HG02973 (cell line): ENCODE results near the gene OLIG1.

ENCODE experiments used
- ATAC-seq: cut with Tn5 transposase; IDR thresholded peaks from one replicate; pipeline ENCODE4 v1.9.1; 2021; ENCODE audit warnings: moderate library complexity; ENCODE audit not compliant: unreplicated experiment

OLIG1 gene

GRCh38 chr21:33030633-33031032 is 39.3 kb upstream of the OLIG1 start:
- ATAC-seq, result no peak

GRCh38 chr21:33031152-33031911 is 38.6 kb upstream of the OLIG1 start:
- ATAC-seq, result no peak

GRCh38 chr21:33032434-33033047 is 37.4 kb upstream of the OLIG1 start:
- ATAC-seq, result no peak

GRCh38 chr21:33033094-33033951 is 36.6 kb upstream of the OLIG1 start:
- no peak for ATAC-seq

- no peak for ATAC-seq
These were observed 36.0 kb upstream of the OLIG1 start for GRCh38 chr21:33033961-33034413.

- no peak for ATAC-seq
These were observed 34.8 kb upstream of the OLIG1 start for GRCh38 chr21:33035147-33035546.

- ATAC-seq, result no peak
These were observed 33.3 kb upstream of the OLIG1 start for GRCh38 chr21:33036430-33037162.

DNA sequence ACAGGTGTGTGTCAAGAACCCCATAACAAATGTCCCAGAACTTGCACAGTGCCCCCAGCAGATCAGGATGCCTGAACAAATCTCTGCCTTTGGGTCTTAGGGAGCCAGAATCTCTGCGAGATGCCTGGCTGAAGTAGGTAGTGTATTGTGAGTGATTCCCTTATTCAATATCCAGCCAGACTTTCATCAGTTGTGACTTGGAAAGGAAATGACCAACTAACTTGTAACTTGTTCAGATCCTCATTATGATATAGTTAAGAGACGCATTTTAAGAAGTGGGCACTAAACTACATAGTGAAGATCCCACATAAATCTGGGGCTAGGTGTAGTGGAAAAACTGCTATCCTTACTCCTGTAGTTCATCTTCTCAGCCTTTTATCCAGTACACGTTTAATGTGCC is 32.4 kb upstream of the OLIG1 start:
- ATAC-seq, result no peak

- no peak for ATAC-seq
These were observed 30.4 kb upstream of the OLIG1 start for GRCh38 chr21:33039536-33039935.

DNA sequence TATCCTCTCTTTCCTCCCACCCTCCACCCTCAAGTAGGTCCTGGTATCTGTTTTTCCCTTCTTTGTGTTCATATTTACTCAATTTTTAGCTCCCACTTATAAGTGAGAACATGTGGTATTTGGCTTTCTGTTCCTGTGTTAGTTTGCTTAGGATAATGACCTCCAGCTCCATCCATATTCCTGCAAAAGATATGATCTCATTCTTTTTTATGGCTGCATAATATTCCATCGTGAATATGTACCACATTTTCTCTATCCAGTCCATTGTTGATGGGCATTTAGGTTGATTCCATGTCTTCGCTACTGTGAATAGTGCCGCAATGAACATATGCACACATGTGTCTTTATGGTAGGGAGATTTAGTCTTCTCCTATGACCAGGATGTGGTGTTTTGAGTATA is 29.7 kb upstream of the OLIG1 start:
- ATAC-seq, result no peak

DNA sequence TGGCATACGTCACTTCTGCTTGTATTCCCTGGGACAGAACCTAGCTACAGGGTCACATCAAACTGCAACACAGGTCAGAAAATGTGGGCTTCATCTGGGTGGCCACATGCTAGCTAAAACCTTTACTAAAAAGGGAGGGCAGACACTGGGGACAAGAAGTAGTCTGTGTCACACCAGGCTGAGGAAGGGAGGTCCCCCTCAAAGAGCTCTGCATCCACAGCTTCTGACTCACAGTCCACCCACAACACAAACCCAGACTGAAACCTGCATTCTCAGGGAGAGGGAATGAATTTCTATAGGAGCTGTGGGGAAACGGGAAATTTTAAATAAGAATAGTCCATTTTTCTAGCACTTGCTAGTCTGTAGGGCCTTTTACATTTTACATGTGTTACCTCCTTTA is 28.0 kb upstream of the OLIG1 start:
- ATAC-seq, result no peak

GRCh38 chr21:33042812-33043211 is 27.1 kb upstream of the OLIG1 start:
- no peak for ATAC-seq

GRCh38 chr21:33046455-33046854 is 23.5 kb upstream of the OLIG1 start:
- ATAC-seq, result no peak

DNA sequence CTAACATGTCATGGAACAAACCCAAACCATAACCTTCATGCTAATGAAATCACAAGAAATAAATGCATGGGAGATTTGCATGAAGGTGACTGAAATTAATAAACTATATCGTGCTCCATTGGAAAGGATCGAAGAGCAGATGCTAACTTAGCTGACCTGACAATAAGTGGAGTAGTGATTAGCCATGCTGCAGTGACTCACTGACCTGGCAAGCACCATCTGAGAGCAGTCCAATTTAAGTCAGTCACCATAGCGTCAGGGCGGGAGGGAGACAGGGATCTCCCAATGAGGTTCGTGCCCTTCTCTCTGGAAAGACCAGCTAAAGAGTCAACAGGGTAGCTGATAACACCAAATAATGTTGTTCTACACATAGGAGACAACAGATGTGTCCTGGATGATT is 22.7 kb upstream of the OLIG1 start:
- no peak for ATAC-seq

- no peak for ATAC-seq
These were observed 18.0 kb upstream of the OLIG1 start for GRCh38 chr21:33051925-33052324.

- ATAC-seq, result no peak
These were observed 16.0 kb upstream of the OLIG1 start for GRCh38 chr21:33053951-33054350.

DNA sequence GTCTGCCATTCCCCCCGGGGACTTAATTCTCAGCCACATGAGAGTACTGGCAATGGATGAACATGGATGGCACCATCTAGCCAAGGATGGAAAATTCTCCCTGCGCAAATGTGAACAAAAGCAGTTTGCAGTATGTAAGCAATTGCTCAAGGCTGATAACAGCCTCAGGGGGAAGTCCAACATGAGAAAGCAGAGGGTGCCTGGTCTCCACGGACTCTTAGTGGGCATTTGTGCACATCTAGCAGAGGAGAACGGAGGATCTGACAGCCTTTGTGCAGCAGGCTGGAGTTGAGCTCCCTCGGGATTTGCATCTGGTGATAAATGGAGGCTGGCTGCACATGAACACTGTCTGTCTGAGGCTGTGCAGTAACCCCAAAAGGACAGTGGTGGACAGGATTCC is 13.9 kb upstream of the OLIG1 start:
- no peak for ATAC-seq

GRCh38 chr21:33057385-33057940 is 12.5 kb upstream of the OLIG1 start:
- ATAC-seq, result no peak

DNA sequence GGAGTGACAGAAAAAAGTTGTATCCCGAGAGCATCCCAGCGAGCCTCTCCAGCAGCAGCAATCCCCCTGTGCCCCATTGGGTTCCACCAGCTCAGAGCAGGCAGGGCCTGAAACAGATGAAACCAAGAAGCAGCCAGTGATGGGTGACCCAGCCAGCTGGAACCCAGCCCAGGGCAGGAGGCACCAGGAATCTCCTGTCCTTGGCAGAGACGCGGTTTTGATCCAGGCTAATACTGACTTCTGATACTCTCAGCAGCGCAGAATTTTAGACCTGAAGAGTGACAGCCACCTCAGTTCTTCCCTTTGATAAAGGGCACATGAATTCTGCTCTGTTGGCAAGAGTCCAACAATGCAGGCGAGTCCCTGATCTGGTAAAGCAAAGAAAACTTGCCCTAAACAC is 11.4 kb upstream of the OLIG1 start:
- no peak for ATAC-seq

DNA sequence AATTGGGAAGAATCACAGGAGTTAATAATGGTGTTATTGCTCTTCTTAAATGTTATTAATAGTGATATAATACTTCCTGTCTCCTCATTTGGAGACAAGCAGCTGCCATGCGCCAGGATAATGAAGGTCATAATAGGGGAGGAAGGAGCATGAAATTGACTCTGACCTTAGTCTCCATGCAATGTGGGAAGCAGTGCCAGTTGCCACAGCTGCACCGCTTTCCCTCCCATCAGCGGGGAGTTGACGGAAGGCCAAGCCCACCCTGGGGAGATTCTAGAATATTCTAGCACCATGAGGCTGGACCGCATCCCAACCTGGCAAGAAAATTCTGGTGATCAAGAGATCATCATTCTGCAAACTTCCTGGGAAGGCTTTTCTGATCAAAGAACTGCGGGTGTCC is 11.0 kb upstream of the OLIG1 start:
- no peak for ATAC-seq

DNA sequence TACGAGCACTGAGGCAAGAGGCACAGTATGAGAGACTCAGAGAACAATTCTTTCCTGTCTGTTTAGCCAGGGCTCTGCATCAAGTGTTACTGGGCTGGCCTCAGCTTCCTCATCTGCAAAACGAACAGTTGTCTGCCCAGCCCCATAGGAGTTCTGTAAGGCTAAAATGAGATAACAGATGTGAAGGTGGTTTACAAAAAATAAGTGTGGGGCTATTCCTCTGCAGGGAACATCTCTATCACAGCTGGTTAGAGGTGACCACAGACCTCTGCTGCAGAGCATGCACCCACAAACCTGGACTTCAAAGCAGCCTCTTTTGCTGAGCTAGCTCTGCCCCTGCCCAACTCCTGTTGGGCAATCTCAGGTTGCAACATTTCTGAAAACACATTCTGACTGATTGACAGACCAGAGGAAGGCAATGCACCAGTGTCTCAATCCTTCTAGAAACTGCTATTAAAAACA is 10.5 kb upstream of the OLIG1 start:
- no peak for ATAC-seq
